Neural progenitor cell (in vitro differentiated cells): Measurements from ENCODE around the gene SETDB2. TPM values are rescaled to one million over a fixed set of nuclear protein-coding genes. Genes with fewer than 3 reads are reported as not detected.
"Not testable (repeated sequence)": the region's sequence is repeated elsewhere in the genome, so short reads cannot be mapped to it uniquely, and the experiment has no call there.

Source experiments
- DNase-seq: peaks from one replicate; pipeline ENCODE4 v3.0.0-alpha.2; 2016; ENCODE audit warnings: low spot score
- H2AFZ ChIP-seq: fragments of 200-600 bp; sonication (generic); replicated peaks from 2 replicates; pipeline ENCODE4 v1.6.1; 2016; ENCODE audit warnings: antibody characterized with exemption
- H3F3A ChIP-seq: fragments of 200-600 bp; sonication (generic); 2 replicates; pipeline ENCODE4 v1.6.1; 2016; ENCODE audit warnings: antibody characterized with exemption, low read depth
- H3K27ac ChIP-seq: fragments of 200-600 bp; sonication (generic); 2 replicates; pipeline ENCODE4 v1.5.1; 2016; ENCODE audit warnings: mild to moderate bottlenecking
- H3K27me3 ChIP-seq: fragments of 200-600 bp; sonication (generic); 2 replicates; pipeline ENCODE4 v1.6.1; 2016; ENCODE audit warnings: mild to moderate bottlenecking, moderate library complexity
- H3K36me3 ChIP-seq: fragments of 200-600 bp; sonication (generic); 2 replicates; pipeline ENCODE4 v1.5.1; 2016
- H3K4me1 ChIP-seq: fragments of 200-600 bp; sonication (generic); 2 replicates; pipeline ENCODE4 v1.6.1; 2016; ENCODE audit warnings: mixed run types
- H3K4me2 ChIP-seq: fragments of 200-600 bp; sonication (generic); 2 replicates; pipeline ENCODE4 v1.6.1; 2016
- H3K4me3 ChIP-seq: fragments of 200-600 bp; sonication (generic); 2 replicates; pipeline ENCODE4 v1.5.1; 2016
- H3K79me2 ChIP-seq: fragments of 200-600 bp; sonication (generic); 2 replicates; pipeline ENCODE4 v1.6.1; 2016; ENCODE audit warnings: low read depth
- H3K9ac ChIP-seq: fragments of 200-600 bp; sonication (generic); 2 replicates; pipeline ENCODE4 v1.6.1; 2016
- H3K9me3 ChIP-seq: fragments of 200-600 bp; sonication (generic); 2 replicates; pipeline ENCODE4 v1.5.1; 2016; ENCODE audit warnings: low read depth
- H4K20me1 ChIP-seq: fragments of 200-600 bp; sonication (generic); 2 replicates; pipeline ENCODE4 v1.6.1; 2016; ENCODE audit warnings: low read depth
- H3K27ac Mint-ChIP-seq: 3 replicates; pipeline ENCODE4 v1.8.0; 2021; ENCODE audit warnings: mixed read lengths
- H3K27me3 Mint-ChIP-seq: 2 replicates; pipeline ENCODE4 v1.8.0; 2022; ENCODE audit warnings: low read depth, mild to moderate bottlenecking, inconsistent platforms, moderate library complexity, mixed read lengths; ENCODE audit not compliant: insufficient read depth
- H3K36me3 Mint-ChIP-seq: 3 replicates; pipeline ENCODE4 v1.8.0; 2021; ENCODE audit warnings: mixed read lengths
- H3K4me1 Mint-ChIP-seq: 3 replicates; pipeline ENCODE4 v1.8.0; 2021; ENCODE audit warnings: mixed read lengths
- H3K4me3 Mint-ChIP-seq: 3 replicates; pipeline ENCODE4 v1.8.0; 2021; ENCODE audit warnings: mild to moderate bottlenecking, moderate library complexity, mixed read lengths
- H3K9me3 Mint-ChIP-seq: 3 replicates; pipeline ENCODE4 v1.8.0; 2020; ENCODE audit warnings: mixed read lengths
- EZH2 ChIP-seq: fragments of 200-600 bp; sonication (generic); IDR thresholded peaks from 2 replicates; pipeline ENCODE4 v1.6.1; 2017; ENCODE audit warnings: antibody characterized with exemption, mild to moderate bottlenecking, moderate library complexity
- EZH2phosphoT487 ChIP-seq: fragments of 200-600 bp; sonication (generic); IDR thresholded peaks from 2 replicates; pipeline ENCODE4 v1.6.1; 2017; ENCODE audit warnings: antibody characterized with exemption
- total RNA-seq: library from RNA; depleted of rRNA; stranded (reverse); fragments of >200 nt; gene quantifications from 2 replicates; pipeline ENCODE4 v1.2.3, GENCODE V29; 2015; ENCODE audit warnings: low replicate concordance
- TF ChIP-seq, protein P1 (sequence below): fragments of 200-600 bp; sonication (generic); IDR thresholded peaks from 2 replicates; pipeline ENCODE4 v1.5.1; 2017; ENCODE audit warnings: antibody characterized with exemption, mild to moderate bottlenecking

SETDB2 gene
- total RNA-seq, 1 donor from 2014 or later = 9.5 TPM

DNA sequence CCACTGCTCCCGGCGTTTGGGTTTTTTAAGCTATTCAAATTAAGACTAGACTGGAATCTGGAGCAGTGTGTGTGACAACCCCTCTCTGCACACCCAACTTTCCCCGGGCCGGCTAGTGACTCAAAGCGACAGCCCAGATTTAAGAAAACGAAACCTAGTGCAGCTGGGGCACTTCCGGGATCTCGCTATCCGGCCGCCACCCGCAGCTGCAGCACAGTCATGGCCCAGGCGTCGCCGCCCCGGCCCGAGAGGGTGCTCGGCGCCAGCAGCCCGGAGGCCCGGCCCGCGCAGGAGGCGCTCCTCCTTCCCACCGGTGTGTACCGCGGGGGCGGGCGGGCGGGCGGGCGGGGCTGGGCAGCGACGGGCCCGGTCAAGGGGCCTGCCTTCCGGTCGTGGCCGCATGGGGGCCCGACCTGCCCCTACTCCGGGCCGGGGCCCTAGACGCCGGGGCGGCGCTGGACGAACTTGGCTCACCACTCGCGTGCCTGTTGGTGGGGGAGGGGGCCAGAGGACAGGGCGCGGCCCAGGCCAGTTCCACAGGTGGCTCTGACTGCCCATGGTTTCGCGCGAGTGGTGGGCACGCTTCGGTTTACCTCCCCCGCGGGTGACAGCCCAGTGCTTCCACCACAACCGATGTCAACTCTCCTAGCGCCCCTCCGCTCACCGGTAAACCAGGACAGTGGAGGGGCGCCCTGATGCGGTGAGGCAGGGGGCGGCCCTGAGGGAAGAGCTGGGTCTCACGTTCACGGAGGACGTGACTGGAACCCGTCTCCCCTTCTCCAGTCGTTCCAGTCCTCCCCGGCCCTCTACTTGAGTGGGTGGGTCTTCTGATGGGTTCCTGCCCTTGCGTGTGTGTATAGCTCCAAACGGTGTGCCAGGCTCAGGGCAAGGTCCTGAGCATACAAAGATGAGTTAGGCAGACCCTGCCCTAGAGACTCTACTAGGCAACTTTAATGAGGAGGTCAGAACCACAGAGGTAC is 52.0 kb downstream of the SETDB2 start, which contains the start of gene PHF11:
Gene PHF11, plus strand, starts transcription at position 171 of the 980 bp plus-strand sequence. Its CDS starts 49 bp downstream, at position 220.
- H3K9ac ChIP-seq = no peak within 1 kb of the TSS
- peak within 1 kb of the TSS; percentile 97 for H2AFZ ChIP-seq

DNA sequence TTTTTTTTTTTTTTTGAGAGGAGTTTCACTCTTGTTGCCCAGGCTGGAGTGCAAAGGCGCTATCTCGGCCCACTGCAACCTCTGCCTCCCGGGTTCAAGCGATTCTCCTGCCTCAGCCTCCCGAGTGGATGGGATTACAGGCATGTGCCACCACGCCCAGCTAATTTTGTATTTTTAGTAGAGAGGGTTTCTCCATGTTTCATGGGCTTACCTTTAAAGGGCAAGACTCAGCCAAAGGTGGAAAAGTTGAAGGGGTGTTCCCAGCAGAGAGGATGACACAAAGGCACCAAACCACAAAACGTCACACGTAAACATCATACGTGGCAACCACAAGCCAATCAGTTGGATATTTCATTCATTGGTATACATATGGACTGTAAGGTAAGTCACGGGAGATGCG is 52.8 kb downstream of the SETDB2 start:
- not testable (repeated sequence) for H3K4me2 ChIP-seq, H3K27me3 Mint-ChIP-seq, H3K9me3 ChIP-seq, H3K9me3 Mint-ChIP-seq, H2AFZ ChIP-seq, H3K9ac ChIP-seq, H3K4me3 Mint-ChIP-seq, H3K27me3 ChIP-seq, H3K79me2 ChIP-seq, H3K4me3 ChIP-seq, DNase-seq, H3K4me1 Mint-ChIP-seq, H3K36me3 Mint-ChIP-seq, H4K20me1 ChIP-seq, H3K36me3 ChIP-seq, H3K27ac Mint-ChIP-seq, H3K27ac ChIP-seq, H3K4me1 ChIP-seq
- peaks cover 31% of the 10 kb centered on the region for H3F3A ChIP-seq

More for the DNA sequence above, 52.0 kb downstream of the SETDB2 start, which contains the start of gene PHF11:
- Histone ChIP-seq H3K4me2 (peak within 1 kb of the TSS; percentile 79), H3K27ac (no peak within 1 kb of the TSS), H4K20me1 (no peaks in the 10 kb centered on the region), H3F3A (peaks cover 31% of the 10 kb centered on the region), H3K9me3 (no peaks in the 10 kb centered on the region), H3K4me1 (no peaks in the 10 kb centered on the region), H3K79me2 (no peaks in the 10 kb centered on the region), H3K4me3 (peak within 1 kb of the TSS; percentile 48), H3K27me3 (no peaks in the 10 kb centered on the region), H3K36me3 (no peaks in the 10 kb centered on the region)
- Mint-ChIP-seq H3K4me3 (peak within 1 kb of the TSS; percentile 81), H3K27ac (peak within 1 kb of the TSS; percentile 89), H3K27me3 (no peaks in the 10 kb centered on the region), H3K4me1 (peaks cover 5% of the 10 kb centered on the region), H3K9me3 (peaks cover 5% of the 10 kb centered on the region), H3K36me3 (peaks cover 5% of the 10 kb centered on the region)
- no peak for TF ChIP-seq EZH2phosphoT487
- TF ChIP-seq, protein P1, sequence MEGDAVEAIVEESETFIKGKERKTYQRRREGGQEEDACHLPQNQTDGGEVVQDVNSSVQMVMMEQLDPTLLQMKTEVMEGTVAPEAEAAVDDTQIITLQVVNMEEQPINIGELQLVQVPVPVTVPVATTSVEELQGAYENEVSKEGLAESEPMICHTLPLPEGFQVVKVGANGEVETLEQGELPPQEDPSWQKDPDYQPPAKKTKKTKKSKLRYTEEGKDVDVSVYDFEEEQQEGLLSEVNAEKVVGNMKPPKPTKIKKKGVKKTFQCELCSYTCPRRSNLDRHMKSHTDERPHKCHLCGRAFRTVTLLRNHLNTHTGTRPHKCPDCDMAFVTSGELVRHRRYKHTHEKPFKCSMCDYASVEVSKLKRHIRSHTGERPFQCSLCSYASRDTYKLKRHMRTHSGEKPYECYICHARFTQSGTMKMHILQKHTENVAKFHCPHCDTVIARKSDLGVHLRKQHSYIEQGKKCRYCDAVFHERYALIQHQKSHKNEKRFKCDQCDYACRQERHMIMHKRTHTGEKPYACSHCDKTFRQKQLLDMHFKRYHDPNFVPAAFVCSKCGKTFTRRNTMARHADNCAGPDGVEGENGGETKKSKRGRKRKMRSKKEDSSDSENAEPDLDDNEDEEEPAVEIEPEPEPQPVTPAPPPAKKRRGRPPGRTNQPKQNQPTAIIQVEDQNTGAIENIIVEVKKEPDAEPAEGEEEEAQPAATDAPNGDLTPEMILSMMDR = peak; percentile 39
- TF ChIP-seq EZH2 = no peak
- peak; percentile 79 for DNase-seq

DNA sequence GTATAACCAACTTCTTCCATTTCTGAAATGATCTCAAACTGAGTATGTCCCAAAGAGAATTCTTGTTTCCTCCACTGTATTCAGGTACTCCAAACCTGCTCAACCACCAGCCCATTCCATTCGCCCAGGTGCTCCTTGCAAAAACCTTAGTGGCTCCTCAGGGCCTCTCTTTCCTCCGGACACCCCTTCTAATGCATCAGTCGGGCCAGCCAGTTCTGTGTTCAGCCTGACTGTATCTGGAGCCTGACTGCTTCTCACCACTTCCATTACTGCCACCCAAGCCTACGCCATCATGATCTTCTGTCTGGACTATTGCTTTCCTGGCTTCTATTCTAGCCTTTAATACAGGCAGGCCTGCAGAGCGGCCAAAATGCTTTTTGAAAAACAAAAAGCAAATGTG is 53.2 kb downstream of the SETDB2 start:
- Mint-ChIP-seq H3K9me3 (peaks cover 5% of the 10 kb centered on the region), H3K27me3 (no peaks in the 10 kb centered on the region), H3K4me3 (no peak overlapping the region), H3K36me3 (peaks cover 5% of the 10 kb centered on the region), H3K27ac (no peak overlapping the region), H3K4me1 (peaks cover 5% of the 10 kb centered on the region)
- no peaks in the 10 kb centered on the region for H4K20me1 ChIP-seq
- H3K9ac ChIP-seq = no peak overlapping the region
- peaks cover 31% of the 10 kb centered on the region for H3F3A ChIP-seq
- H3K4me1 ChIP-seq = no peaks in the 10 kb centered on the region
- DNase-seq = no peak
- TF ChIP-seq, protein P1 = no peak
- H2AFZ ChIP-seq = no peak overlapping the region
- H3K79me2 ChIP-seq = no peaks in the 10 kb centered on the region
- H3K4me3 ChIP-seq = no peak overlapping the region
- no peaks in the 10 kb centered on the region for H3K36me3 ChIP-seq
- H3K9me3 ChIP-seq = no peaks in the 10 kb centered on the region
- H3K27ac ChIP-seq = no peak overlapping the region
- no peak overlapping the region for H3K4me2 ChIP-seq
- no peaks in the 10 kb centered on the region for H3K27me3 ChIP-seq

DNA sequence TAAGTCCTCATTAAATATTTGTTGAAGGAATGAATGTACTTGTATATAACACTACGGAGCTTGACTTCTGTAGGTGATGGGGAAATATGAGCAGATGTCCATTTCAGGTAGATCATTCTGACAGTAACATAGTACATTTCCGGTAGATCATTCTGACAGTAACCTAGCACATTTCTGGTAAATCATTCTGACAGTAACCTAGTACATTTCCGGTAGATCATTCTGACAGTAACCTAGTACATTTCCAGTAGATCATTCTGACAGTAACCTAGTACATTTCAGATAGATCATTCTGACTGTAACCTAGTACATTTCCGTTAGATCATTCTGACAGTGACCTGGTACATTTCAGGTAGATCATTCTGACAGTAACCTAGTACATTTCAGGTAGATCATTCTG is 54.1 kb downstream of the SETDB2 start:
- Histone ChIP-seq H3F3A (peaks cover 31% of the 10 kb centered on the region), H3K9ac (no peak overlapping the region), H3K9me3 (no peaks in the 10 kb centered on the region), H3K79me2 (no peaks in the 10 kb centered on the region), H2AFZ (no peak overlapping the region), H3K27me3 (no peaks in the 10 kb centered on the region), H4K20me1 (no peaks in the 10 kb centered on the region), H3K4me2 (no peak overlapping the region), H3K36me3 (no peaks in the 10 kb centered on the region), H3K4me1 (no peaks in the 10 kb centered on the region), H3K4me3 (no peak overlapping the region), H3K27ac (no peak overlapping the region)
- peaks cover 5% of the 10 kb centered on the region for H3K4me1 Mint-ChIP-seq
- DNase-seq = no peak
- no peak overlapping the region for H3K4me3 Mint-ChIP-seq
- no peak for TF ChIP-seq EZH2
- TF ChIP-seq EZH2phosphoT487 = no peak
- TF ChIP-seq, protein P1 = no peak
- no peaks in the 10 kb centered on the region for H3K27me3 Mint-ChIP-seq
- no peak overlapping the region for H3K27ac Mint-ChIP-seq
- peaks cover 2% of the 10 kb centered on the region for H3K36me3 Mint-ChIP-seq
- H3K9me3 Mint-ChIP-seq = peaks cover 5% of the 10 kb centered on the region
